Fibroblast of skin of right quadriceps (primary cell): ENCODE data around the gene POC1A.

Source experiments
- DNase-seq: peaks from one replicate; pipeline ENCODE4 v3.0.0-alpha.2; 2013

Gene POC1A

DNA sequence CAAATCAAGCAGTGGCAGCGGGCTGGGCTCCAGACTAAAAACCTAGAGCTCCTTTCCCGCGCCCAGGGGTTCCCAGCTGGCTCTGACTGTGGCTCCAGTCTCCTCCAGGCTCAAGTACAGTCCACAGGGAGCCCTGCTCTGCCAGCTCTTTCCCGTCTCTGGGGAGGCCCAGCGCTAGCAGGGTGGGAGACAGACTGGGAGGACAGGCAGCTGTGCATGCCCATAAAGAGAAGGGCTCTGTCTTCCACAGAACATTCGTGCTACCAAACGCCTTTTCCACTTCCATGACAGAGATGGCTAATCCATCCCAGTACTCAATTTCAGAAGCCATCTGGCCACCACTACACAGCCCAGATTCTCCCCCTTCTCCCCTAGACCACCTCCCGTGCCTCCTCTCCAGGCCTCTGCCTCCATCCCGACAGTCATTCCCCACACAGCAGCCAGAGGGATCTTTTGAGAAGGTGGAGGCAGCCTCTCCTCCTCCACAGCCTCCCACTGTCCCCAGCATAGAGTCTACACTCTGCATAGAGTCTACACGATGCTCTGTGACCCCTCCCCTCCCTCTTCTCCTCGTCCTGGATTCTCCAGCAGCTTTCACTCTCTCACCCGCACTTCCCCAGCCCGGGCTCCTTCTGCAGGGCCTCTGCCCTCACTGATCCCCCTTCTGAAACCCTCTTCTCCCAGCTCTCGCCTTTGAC, 91.0 kb downstream of the POC1A start:
- DNase-seq, result no peak

DNA sequence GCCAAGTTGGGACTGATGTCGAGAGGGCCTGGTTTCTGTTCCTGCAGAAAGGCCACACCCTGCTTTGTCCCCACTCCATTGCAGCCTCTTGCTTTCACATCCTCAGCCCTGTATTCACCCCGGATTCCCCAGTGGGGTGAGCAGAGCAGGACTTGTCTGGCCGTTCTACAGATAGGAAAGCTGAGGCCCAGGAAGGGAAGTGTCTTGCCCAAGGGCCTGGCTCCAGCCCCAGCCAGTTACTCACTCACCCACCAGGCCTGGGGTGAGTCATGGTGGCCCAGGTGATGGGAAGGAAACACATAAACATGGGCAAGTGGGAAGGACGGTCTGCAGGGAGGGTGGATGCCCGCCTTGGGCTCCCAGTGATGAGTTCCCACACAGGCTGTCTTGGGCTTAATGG, 91.7 kb downstream of the POC1A start:
- peak; percentile 82 for DNase-seq

DNA sequence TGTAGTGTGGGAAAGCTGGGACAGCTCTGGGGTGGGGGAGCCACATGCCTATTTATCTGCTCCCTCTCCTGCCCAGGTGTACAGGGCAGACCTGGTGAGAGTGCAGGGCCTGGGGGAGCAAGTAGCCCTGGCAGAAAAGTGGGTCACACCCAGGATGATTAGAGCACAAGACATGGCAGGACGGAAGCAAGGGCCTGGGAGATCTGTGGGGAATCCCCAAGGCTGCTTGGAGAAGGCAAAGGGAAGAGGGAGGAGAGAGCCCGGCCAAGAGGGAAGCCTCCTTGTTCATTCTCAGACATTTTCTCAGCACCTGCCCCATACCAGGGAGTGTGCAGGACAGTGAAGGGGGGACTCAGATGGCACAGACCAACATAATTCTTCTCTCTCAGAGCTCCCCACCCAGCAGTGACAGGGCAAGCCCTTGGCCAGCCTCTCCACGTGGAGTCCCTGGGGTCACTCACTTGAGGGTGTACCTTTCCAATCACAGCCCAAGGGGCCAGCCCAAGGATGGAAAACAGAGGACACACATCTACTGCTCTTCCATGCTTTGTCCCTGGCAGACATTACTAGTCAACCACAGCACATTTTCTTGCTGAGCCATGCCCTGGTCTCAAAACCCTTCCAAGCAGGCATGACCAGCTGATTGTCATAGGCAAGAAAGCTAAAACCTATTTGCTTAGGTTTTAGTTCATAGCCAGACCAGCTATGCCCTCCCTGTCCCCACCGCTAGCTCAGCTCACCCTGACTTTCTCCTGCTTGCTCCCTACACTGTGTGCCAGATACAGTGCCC, 92.9 kb downstream of the POC1A start:
- DNase-seq, result no peak

- no peak for DNase-seq
Measured at GRCh38 chr3:52059781-52060180, 94.4 kb downstream of the POC1A start.

GRCh38 chr3:52057812-52058495, 96.3 kb downstream of the POC1A start:
- no peak for DNase-seq

DNA sequence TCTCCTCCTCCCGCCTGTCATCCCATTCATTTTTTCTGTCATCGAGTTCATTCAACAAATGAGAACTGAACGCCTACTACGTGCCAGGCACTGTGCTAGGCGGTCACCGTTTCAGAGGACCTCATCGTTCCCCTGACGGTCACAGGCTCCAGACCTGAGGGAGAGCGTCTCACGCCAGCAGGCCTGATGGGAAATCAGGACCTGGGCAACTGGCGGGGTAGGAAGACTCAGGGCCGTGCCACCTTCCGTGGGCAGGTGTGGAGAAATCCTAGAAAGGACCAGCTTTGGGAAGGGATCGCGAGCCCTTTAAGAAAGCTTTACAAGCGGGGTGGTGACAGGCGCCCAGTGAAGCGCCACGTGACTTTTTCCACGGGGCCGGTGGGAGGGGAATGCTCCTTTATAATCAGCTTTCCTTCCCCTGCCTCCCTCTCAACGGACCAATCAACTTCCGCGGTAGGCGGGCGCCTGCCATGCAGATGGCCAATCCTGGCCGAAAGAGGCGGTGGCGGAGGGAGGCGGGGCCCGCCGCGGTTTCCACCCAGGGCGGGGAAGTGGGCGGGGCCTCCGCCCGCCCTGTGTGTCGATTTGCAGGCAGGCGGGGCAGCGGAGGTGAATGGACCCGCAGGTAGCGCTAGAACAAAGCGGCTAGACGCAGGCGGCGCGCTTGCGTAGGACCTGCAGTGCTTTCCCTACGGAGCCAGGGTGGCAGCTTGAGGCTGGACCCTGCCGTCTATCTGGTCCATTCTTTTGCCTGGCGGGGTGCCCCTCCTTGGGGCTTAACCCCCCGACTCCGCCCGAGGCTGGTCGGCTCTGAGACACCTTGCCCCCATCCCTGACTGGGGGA, 97.0 kb downstream of the POC1A start:
- peak; percentile 99 for DNase-seq

GRCh38 chr3:52056521-52056967, 97.7 kb downstream of the POC1A start, which contains the start of gene DUSP7:
TSS of gene DUSP7 (minus strand) at chr3:52056571. CDS start at chr3:52056366, 205 bp downstream.
- DNase-seq, result peak; percentile 74

DNA sequence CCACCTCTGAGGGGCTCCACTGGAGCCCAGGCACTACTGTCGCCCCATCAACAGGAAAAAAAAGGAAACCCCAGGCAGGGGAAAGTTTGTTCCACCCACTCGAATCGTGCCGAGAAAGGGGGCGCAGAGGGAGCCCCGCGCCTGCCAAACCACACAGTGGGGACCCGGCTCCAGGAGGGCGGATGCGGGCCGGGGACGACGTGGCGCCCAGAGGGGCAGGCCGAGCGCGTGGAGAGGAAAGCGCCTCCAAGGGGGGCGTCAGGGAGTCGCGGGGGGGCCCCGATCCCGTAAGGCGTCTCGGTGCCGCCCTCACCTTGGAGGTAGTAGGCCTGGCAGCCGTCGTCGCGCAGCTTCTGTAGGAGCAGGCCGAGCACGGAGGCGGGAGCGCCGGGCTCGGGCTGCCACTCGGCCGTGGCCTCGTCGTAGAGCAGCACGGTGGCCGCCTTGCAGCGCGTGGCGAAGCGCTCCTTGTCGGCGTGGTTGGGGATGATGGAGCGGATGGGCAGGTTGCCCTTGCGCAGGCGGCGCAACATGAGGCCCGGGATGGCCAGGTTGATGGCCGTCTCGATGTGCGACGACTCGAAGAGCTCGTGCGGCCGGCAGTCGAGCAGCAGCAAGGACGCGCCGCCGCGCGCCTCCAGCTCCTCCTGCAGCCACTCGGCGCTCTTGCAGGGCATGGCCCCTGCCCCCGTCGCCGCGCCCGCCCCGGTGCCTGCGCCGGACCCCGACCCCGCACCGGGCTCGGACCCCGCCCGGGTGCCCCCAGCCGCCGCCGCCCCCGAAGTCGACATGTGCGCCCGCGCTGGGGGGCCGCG, 98.5 kb downstream of the POC1A start:
- peak; percentile 40 for DNase-seq

- peak; percentile 44 for DNase-seq
Measured at GRCh38 chr3:52054661-52055511, 99.3 kb downstream of the POC1A start.

- peak; percentile 32 for DNase-seq
Measured at GRCh38 chr3:52053307-52054304, 100.6 kb downstream of the POC1A start.

DNA sequence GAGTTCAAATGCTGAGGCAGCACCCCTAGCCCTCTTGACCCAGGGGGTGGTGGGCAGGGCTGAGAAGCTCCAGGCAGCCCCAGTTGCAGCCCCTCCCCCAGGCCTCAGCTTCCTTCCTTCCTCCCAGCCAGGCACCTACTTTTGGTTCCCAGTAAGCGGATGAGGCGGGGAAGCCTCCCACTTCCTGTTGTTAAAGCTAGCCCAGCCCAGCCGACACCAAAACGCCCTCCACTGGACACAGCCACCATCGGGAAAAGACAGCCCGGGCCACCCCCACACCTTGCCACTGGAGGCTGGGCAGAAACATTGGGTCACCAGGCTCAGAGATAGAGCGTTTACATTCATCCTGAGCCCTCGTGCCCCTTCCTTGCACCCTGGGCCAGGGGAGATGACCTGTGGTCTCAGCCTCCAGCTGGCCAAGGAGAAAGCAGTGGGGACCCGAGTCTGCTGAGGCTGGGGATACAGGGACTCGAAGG, 101.4 kb downstream of the POC1A start:
- DNase-seq, result peak; percentile 75

GRCh38 chr3:52051444-52051843, 102.8 kb downstream of the POC1A start:
- no peak for DNase-seq

DNA sequence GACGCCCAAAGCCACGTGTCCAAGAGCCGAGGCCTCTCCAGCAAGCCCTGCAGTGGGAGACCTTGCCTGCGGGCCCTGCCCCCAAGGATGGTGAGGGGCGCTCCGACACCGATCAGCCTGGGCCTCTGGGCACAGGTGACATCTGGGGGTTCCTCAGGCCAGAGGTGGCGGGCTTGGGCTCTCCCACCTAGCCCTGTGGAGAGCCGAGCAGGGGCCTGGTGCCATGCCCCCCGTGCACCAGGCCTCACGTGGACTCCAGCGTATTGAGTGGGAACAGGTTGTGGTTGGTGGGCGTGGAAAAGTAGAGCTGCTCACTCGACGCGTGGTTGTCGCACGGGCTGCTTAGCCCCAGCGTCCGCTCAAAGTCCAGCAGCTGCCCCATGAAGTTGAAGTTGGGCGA, 103.7 kb downstream of the POC1A start:
- no peak for DNase-seq

DNA sequence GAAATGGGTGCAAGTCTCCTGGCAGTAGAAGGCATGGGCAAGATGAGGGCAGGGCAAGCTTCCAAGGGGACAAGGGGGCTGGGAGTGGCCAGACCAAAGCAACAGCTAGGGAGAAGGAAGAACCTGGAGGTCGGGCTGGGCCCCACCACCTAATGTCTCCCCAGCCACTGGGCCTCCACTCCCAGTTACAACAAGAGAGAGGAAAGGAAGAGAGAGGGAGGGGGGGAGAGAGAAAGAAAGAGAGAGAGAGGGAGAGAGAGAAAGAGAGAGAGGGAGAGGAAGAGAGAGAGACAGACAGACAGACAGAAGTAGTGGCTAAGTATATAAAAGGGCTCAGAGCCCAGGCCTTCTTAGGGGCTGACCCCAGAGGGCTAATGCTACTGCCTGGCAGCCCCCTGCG, 104.7 kb downstream of the POC1A start:
- DNase-seq, result no peak

- no peak for DNase-seq
Measured at GRCh38 chr3:52047295-52047960, 106.8 kb downstream of the POC1A start.

- DNase-seq, result no peak
Measured at GRCh38 chr3:52046902-52047239, 107.4 kb downstream of the POC1A start.

DNA sequence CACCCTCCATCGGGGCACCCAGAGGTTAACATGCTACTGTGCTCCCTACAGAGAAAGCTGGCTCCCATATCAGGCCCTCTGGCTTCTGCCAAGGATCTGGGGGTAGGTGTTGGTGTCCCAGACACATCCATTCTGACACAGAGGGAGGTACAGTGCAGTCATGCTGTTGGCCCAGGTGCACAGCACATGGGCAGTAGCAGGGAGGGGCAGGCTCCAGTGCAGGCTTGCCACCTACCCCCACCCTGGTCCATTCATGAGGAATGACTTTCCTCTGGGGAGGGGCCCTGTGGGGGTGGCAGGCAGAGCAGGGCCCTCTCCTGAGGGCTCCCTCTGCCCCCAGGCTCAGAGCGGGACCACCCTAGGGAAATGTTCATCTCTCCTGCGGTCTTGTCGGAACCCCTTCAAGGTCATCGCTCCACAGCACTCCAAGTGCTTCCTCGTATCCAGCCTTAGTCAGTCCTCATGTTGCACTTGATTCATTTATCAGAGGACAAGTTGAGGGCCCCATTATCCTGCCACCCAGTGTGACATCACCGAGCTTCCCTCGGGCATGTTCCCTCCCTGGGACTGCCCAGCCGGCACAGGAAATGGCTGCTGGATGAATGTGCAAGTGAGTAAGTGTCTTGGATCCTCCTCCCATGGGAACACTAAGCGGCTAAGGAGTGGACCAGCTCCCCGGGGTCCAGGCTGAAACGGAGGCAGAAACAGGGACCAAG, 107.9 kb downstream of the POC1A start:
- DNase-seq, result peak; percentile 98
